ENCODE data around the gene CNTRL.

DNA sequence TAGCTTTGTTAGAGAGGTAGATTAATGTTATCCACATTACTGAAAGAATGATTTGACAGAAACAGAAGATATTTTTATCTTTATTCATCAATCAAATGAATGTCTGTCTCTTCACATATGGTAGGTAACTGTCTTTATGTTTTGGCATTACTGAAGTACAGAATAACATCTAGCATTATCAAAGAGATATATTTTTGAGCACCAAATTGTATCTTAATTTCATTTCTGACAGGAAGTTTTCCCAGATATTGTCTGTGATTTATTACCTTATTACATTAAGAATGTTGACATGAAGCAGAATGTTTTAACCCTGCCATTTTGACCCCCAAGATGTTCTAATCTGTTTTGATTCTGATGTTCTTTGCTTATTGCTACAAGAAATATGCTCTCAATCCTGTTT, 20.3 kb downstream of the CNTRL start:
- TF ChIP-seq, protein P1, sequence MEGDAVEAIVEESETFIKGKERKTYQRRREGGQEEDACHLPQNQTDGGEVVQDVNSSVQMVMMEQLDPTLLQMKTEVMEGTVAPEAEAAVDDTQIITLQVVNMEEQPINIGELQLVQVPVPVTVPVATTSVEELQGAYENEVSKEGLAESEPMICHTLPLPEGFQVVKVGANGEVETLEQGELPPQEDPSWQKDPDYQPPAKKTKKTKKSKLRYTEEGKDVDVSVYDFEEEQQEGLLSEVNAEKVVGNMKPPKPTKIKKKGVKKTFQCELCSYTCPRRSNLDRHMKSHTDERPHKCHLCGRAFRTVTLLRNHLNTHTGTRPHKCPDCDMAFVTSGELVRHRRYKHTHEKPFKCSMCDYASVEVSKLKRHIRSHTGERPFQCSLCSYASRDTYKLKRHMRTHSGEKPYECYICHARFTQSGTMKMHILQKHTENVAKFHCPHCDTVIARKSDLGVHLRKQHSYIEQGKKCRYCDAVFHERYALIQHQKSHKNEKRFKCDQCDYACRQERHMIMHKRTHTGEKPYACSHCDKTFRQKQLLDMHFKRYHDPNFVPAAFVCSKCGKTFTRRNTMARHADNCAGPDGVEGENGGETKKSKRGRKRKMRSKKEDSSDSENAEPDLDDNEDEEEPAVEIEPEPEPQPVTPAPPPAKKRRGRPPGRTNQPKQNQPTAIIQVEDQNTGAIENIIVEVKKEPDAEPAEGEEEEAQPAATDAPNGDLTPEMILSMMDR (IDR thresholded peaks at IDR 0.05; ENCODE audit: low read length): no peak
- TF ChIP-seq EZH2 (IDR thresholded peaks at IDR 0.05; ENCODE audit: borderline replicate concordance, low read length): no peak

Measured in OCI-LY1 (cell line).